GM18517 (cell line): ENCODE measurements around the gene SGK1.
"Not testable (repeated sequence)": the region's sequence is repeated elsewhere in the genome, so short reads cannot be mapped to it uniquely, and the experiment has no call there.

ENCODE experiments used
- ATAC-seq: cut with Tn5 transposase; IDR thresholded peaks from one replicate; pipeline ENCODE4 v1.9.1; 2021; ENCODE audit warnings: mild to moderate bottlenecking, moderate library complexity; ENCODE audit not compliant: unreplicated experiment

Gene SGK1

GRCh38 chr6:134193536-134194498 is 124.1 kb downstream of the SGK1 start:
- ATAC-seq, result no peak

- not testable (repeated sequence) for ATAC-seq
These were observed 125.3 kb downstream of the SGK1 start for GRCh38 chr6:134192609-134193008.

GRCh38 chr6:134190883-134191282 is 127.0 kb downstream of the SGK1 start:
- ATAC-seq, result no peak

- no peak for ATAC-seq
These were observed 130.2 kb downstream of the SGK1 start for GRCh38 chr6:134187751-134188150.

GRCh38 chr6:134187154-134187553 is 130.8 kb downstream of the SGK1 start:
- no peak for ATAC-seq

GRCh38 chr6:134186355-134186754 is 131.6 kb downstream of the SGK1 start:
- no peak for ATAC-seq

GRCh38 chr6:134185277-134185676 is 132.6 kb downstream of the SGK1 start:
- no peak for ATAC-seq

GRCh38 chr6:134183844-134184243 is 134.1 kb downstream of the SGK1 start:
- no peak for ATAC-seq

GRCh38 chr6:134182528-134182927 is 135.4 kb downstream of the SGK1 start:
- no peak for ATAC-seq

GRCh38 chr6:134181726-134182125 is 136.2 kb downstream of the SGK1 start:
- not testable (repeated sequence) for ATAC-seq

GRCh38 chr6:134181251-134181650 is 136.7 kb downstream of the SGK1 start:
- ATAC-seq, result not testable (repeated sequence)

GRCh38 chr6:134180540-134180939 is 137.4 kb downstream of the SGK1 start:
- ATAC-seq, result not testable (repeated sequence)

- ATAC-seq, result peak; percentile 25
These were observed 139.5 kb downstream of the SGK1 start for GRCh38 chr6:134178161-134179044.

GRCh38 chr6:134177753-134178160 is 140.2 kb downstream of the SGK1 start:
- ATAC-seq, result no peak

- no peak for ATAC-seq
These were observed 140.7 kb downstream of the SGK1 start for GRCh38 chr6:134177236-134177635.

- no peak for ATAC-seq
These were observed 141.5 kb downstream of the SGK1 start for GRCh38 chr6:134176264-134176975.

- ATAC-seq, result peak; percentile 5
These were observed 142.2 kb downstream of the SGK1 start for GRCh38 chr6:134175532-134176263.

- ATAC-seq, result peak; percentile 67
These were observed 143.0 kb downstream of the SGK1 start for GRCh38 chr6:134174672-134175531.
